ENCODE data around the gene CTNNA3. TPM values are rescaled to one million over a fixed set of nuclear protein-coding genes. Genes with fewer than 3 reads are reported as not detected.

Gene CTNNA3
- total and polyA plus RNA-seq, 10 donors = 0.03 to 2.4 (median 0.76) TPM; not detected in 1

DNA sequence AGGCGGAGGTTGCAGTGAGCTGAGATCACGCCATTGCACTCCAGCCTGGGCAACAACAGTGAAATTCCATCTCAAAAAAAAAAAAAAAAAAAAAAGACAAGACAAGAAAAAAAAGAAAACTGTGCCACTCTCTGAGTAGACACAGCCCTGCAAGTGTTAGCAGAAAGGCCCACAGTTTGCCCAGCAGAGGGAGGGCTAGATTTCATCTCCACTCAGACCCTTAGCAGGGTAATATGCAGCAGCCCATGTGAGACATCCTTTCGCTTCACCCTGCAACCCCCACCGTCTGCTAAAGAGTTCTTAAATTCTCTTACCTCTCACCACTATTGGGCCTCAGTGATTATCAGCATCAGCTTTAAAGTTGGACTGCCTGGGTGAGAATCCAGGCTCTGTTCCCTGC, 38.2 kb downstream of the CTNNA3 start:
- Histone ChIP-seq H3K4me1 (no peaks in the 10 kb centered on the region), H3K27ac (no peak overlapping the region), H3K36me3 (no peaks in the 10 kb centered on the region), H3K9me3 (no peaks in the 10 kb centered on the region), H3K4me3 (no peak overlapping the region), H3K27me3 (replicated peaks in 1 of 7) (no peaks in the 10 kb centered on the region)
- TF ChIP-seq, protein P1, sequence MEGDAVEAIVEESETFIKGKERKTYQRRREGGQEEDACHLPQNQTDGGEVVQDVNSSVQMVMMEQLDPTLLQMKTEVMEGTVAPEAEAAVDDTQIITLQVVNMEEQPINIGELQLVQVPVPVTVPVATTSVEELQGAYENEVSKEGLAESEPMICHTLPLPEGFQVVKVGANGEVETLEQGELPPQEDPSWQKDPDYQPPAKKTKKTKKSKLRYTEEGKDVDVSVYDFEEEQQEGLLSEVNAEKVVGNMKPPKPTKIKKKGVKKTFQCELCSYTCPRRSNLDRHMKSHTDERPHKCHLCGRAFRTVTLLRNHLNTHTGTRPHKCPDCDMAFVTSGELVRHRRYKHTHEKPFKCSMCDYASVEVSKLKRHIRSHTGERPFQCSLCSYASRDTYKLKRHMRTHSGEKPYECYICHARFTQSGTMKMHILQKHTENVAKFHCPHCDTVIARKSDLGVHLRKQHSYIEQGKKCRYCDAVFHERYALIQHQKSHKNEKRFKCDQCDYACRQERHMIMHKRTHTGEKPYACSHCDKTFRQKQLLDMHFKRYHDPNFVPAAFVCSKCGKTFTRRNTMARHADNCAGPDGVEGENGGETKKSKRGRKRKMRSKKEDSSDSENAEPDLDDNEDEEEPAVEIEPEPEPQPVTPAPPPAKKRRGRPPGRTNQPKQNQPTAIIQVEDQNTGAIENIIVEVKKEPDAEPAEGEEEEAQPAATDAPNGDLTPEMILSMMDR (IDR thresholded peaks at IDR 0.05 in 8 of 11, conservative IDR thresholded peaks at IDR 0.05 in 3 of 11) = no peak
- no peak for TF ChIP-seq POLR2AphosphoS5 (IDR thresholded peaks at IDR 0.05)
- no peak for TF ChIP-seq POLR2A (IDR thresholded peaks at IDR 0.05)
- DNase-seq = no peak
- 80 to 89% (median 87%) methylated on average over 4 of the region's 4 CpGs for WGBS, 5 donors
- intact Hi-C loops (cut with DNase I; ENCODE audit: low total_unique reads) = no loop called here

DNA sequence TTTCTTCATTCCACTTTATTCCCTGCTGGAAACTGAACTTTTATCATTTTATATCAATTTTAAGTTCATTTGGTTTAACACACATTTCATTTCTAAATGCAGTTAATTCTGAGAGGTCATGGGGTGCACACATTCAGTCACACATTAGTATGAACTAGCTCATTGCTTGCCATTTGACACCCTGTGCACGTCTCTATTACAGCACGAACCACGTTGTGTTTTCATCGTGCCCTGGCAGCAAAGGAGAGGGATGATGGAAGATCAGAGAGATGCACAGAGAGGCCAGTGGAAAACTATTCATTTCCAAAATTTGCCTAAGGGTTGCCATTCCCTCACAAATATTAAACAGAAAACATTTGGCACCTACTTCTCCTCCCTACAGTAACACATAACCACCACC, 45.4 kb downstream of the CTNNA3 start:
- no peaks in the 10 kb centered on the region for H3K36me3 ChIP-seq
- H3K9me3 ChIP-seq = no peaks in the 10 kb centered on the region
- DNase-seq = no peak
- no peaks in the 10 kb centered on the region for H3K4me1 ChIP-seq
- H3K27ac ChIP-seq = no peak overlapping the region
- no peak overlapping the region for H3K4me3 ChIP-seq
- WGBS, 5 donors = 81 to 91% (median 86%) methylated on average over 4 of the region's 4 CpGs
- intact Hi-C loops (cut with DNase I; ENCODE audit: low total_unique reads) = no loop called here
- no peak for TF ChIP-seq POLR2A (IDR thresholded peaks at IDR 0.05)
- no peak for TF ChIP-seq POLR2AphosphoS5 (IDR thresholded peaks at IDR 0.05)
- TF ChIP-seq, protein P1 (IDR thresholded peaks at IDR 0.05 in 8 of 11, conservative IDR thresholded peaks at IDR 0.05 in 3 of 11) = no peak
- no peaks in the 10 kb centered on the region for H3K27me3 ChIP-seq (replicated peaks in 1 of 7)

DNA sequence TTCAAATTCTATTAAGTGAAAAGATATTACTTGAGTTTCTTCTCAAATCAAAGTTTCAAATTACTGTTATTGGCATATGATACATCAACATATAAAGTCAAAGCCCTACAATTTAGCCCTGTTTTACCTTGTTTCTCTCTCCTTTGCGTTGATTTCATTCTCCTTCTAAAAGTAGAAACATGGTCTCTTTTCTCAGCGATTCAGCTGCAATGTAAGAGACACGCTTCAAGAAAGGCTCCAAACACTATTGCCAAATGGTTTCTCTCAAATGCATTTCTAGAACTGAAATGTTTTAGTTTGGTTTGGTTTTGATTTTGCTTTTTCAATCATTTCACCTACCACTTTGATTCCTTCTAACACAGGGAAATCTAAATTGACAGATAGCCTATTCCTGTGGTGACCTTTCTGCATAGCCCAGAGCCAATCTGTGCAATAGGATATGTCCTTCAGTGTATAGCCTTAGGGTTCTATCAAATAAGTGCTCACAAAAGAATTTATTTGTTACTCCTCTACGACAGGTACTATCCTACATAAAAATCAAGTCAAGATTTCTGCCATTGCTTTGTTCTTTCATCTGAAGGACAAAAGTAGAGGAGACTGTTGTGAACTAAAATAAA, 47.3 kb downstream of the CTNNA3 start:
- H3K27me3 ChIP-seq (replicated peaks in 1 of 7) = no peaks in the 10 kb centered on the region
- WGBS, 5 donors = 85 to 94% (median 88%) methylated on average over 4 of the region's 4 CpGs
- no peaks in the 10 kb centered on the region for H3K36me3 ChIP-seq
- DNase-seq = no peak
- H3K4me1 ChIP-seq = no peaks in the 10 kb centered on the region
- H3K27ac ChIP-seq = no peak overlapping the region
- intact Hi-C loops (cut with DNase I; ENCODE audit: low total_unique reads) = no loop called here
- TF ChIP-seq, protein P1 (IDR thresholded peaks at IDR 0.05 in 8 of 11, conservative IDR thresholded peaks at IDR 0.05 in 3 of 11) = no peak
- no peak for TF ChIP-seq POLR2A (IDR thresholded peaks at IDR 0.05)
- TF ChIP-seq POLR2AphosphoS5 (IDR thresholded peaks at IDR 0.05) = no peak
- H3K9me3 ChIP-seq = no peaks in the 10 kb centered on the region
- H3K4me3 ChIP-seq = no peak overlapping the region

DNA sequence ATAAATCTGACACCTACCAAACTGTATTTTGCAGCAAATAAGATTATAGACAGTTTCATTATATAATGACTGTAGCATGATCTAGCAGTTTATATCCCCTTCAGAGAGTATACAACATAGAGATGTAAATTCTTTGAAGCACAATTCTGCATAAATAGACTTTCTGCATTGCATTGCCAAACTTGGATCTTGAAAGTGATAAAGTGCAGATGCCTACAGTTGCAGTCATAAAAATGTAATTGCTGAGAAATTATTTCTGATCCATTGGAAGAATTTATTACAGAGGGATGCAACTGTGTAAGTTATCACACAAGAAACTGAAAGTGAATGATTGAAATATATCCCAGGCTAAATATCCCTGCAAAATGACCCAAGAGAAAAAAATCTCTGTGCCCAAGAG, 65.1 kb downstream of the CTNNA3 start:
- Histone ChIP-seq H3K4me3 (no peak overlapping the region), H3K36me3 (no peaks in the 10 kb centered on the region), H3K4me1 (no peaks in the 10 kb centered on the region), H3K27me3 (replicated peaks in 1 of 7) (peaks cover 0 to 6% (median 0%) of the 10 kb centered on the region in 7 donors), H3K9me3 (peaks cover 0 to 13% (median 4%) of the 10 kb centered on the region in 8 donors), H3K27ac (no peak overlapping the region)
- intact Hi-C loops (cut with DNase I; ENCODE audit: low total_unique reads) = no loop called here
- DNase-seq = no peak
- no peak for TF ChIP-seq POLR2A (IDR thresholded peaks at IDR 0.05)
- TF ChIP-seq POLR2AphosphoS5 (IDR thresholded peaks at IDR 0.05) = no peak
- TF ChIP-seq, protein P1 (IDR thresholded peaks at IDR 0.05 in 8 of 11, conservative IDR thresholded peaks at IDR 0.05 in 3 of 11) = no peak

All from spleen (tissue), 11 donors.